HEK293 (cell line): Measurements from ENCODE around the gene ABCA12.

Experiments
- CTCF ChIA-PET: fragments of 350-600 bp; formaldehyde crosslinking; extraction: SDS; loops from one replicate; lab custom pipeline; 2021; ENCODE audit warnings: antibody characterized with exemption; lab: Yijun Ruan, JAX
- POLR2A ChIA-PET: fragments of 300-600 bp; formaldehyde crosslinking; extraction: SDS; loops from one replicate; lab custom pipeline; 2020; ENCODE audit warnings: antibody characterized with exemption, inconsistent platforms; lab: Yijun Ruan, JAX
- H3K27ac ChIP-seq: fragments of 200-500 bp; sonication (Bioruptor generic); 2 replicates; pipeline ENCODE4 v1.5.1; 2014; ENCODE audit warnings: low read depth, low read length, control low read depth, inconsistent platforms; ENCODE audit errors: extremely low read depth
- H3K36me3 ChIP-seq, 2 experiments: fragments of 200-500 bp in 1 of 2; sonication (Bioruptor generic) in 1 of 2; 1 replicate in 1 of 2; 2 replicates in 1 of 2; pipeline ENCODE4 v1.5.1; 2014 to 2017; ENCODE audit warnings: inconsistent platforms in 2 of 2, low read length in 2 of 2; ENCODE audit not compliant: control insufficient read depth in 2 of 2, insufficient read depth in 1 of 2
- H3K4me1 ChIP-seq: fragments of 200-500 bp; sonication (Bioruptor generic); 2 replicates; pipeline ENCODE4 v1.5.1; 2014; ENCODE audit warnings: mild to moderate bottlenecking, low read length, inconsistent platforms; ENCODE audit not compliant: control insufficient read depth, insufficient read depth
- H3K4me3 ChIP-seq: 2 replicates; pipeline ENCODE4 v1.5.1; 2011; ENCODE audit warnings: low read depth, mild to moderate bottlenecking, control low read depth, low read length, moderate library complexity
- H3K9me3 ChIP-seq: fragments of 200-500 bp; sonication (Bioruptor generic); 2 replicates; pipeline ENCODE4 v1.5.1; 2014; ENCODE audit warnings: low read depth, low read length, inconsistent platforms; ENCODE audit not compliant: control insufficient read depth, insufficient read depth
- GLI4 ChIP-seq: fragments of 450-650 bp; formaldehyde crosslinking; IDR thresholded peaks from 2 replicates; pipeline ENCODE4 v1.5.1; 2016; ENCODE audit warnings: missing biosample characterization, missing genetic modification characterization
- KLF1 ChIP-seq: fragments of 450-650 bp; formaldehyde crosslinking; IDR thresholded peaks from 2 replicates; pipeline ENCODE4 v1.5.1; 2016; ENCODE audit warnings: missing biosample characterization, missing genetic modification characterization
- PRDM1 ChIP-seq: fragments of 450-650 bp; formaldehyde crosslinking; IDR thresholded peaks from 2 replicates; pipeline ENCODE4; 2016; ENCODE audit warnings: missing biosample characterization, missing genetic modification characterization
- RBAK ChIP-seq: fragments of 450-650 bp; formaldehyde crosslinking; IDR thresholded peaks from 2 replicates; pipeline ENCODE4 v1.5.1; 2016; ENCODE audit warnings: missing biosample characterization, missing genetic modification characterization
- SP2 ChIP-seq: fragments of 450-650 bp; formaldehyde crosslinking; IDR thresholded peaks from 2 replicates; pipeline ENCODE4 v1.5.1; 2016; ENCODE audit warnings: missing biosample characterization, missing genetic modification characterization
- ZFHX2 ChIP-seq: fragments of 450-650 bp; formaldehyde crosslinking; conservative IDR thresholded peaks from 2 replicates; pipeline ENCODE4 v1.5.1; 2016; ENCODE audit warnings: missing biosample characterization, missing genetic modification characterization
- ZIC2 ChIP-seq: fragments of 450-650 bp; formaldehyde crosslinking; IDR thresholded peaks from 2 replicates; pipeline ENCODE4 v1.5.1; 2016; ENCODE audit warnings: missing biosample characterization, missing genetic modification characterization
- ZNF114 ChIP-seq: fragments of 450-650 bp; formaldehyde crosslinking; IDR thresholded peaks from 2 replicates; pipeline ENCODE4 v1.5.0; 2017; ENCODE audit warnings: missing biosample characterization, missing genetic modification characterization
- ZNF146 ChIP-seq: fragments of 450-650 bp; formaldehyde crosslinking; IDR thresholded peaks from 2 replicates; pipeline ENCODE4 v1.5.1; 2016; ENCODE audit warnings: missing biosample characterization, missing genetic modification characterization
- ZNF184 ChIP-seq: fragments of 450-650 bp; IDR thresholded peaks from 2 replicates; pipeline ENCODE4 v1.5.1; 2018; ENCODE audit warnings: missing biosample characterization, mild to moderate bottlenecking, missing genetic modification characterization
- ZNF24 ChIP-seq: fragments of 450-650 bp; formaldehyde crosslinking; IDR thresholded peaks from 2 replicates; pipeline ENCODE4 v1.5.1; 2016; ENCODE audit warnings: missing biosample characterization, missing genetic modification characterization
- ZNF341 ChIP-seq: fragments of 450-650 bp; formaldehyde crosslinking; IDR thresholded peaks from 2 replicates; pipeline ENCODE4; 2016; ENCODE audit warnings: low read depth, missing biosample characterization, missing genetic modification characterization
- ZNF48 ChIP-seq: fragments of 450-650 bp; formaldehyde crosslinking; IDR thresholded peaks from 2 replicates; pipeline ENCODE4 v1.5.1; 2016; ENCODE audit warnings: missing biosample characterization, missing genetic modification characterization
- ZNF623 ChIP-seq: fragments of 450-650 bp; formaldehyde crosslinking; IDR thresholded peaks from 2 replicates; pipeline ENCODE4 v1.5.1; 2016; ENCODE audit warnings: missing biosample characterization, missing genetic modification characterization
- ZNF664 ChIP-seq: fragments of 450-650 bp; formaldehyde crosslinking; IDR thresholded peaks from 2 replicates; pipeline ENCODE4 v1.5.1; 2016; ENCODE audit warnings: missing biosample characterization, missing genetic modification characterization
- ZSCAN16 ChIP-seq: fragments of 450-650 bp; formaldehyde crosslinking; IDR thresholded peaks from 2 replicates; pipeline ENCODE4 v1.5.1; 2016; ENCODE audit warnings: missing biosample characterization, missing genetic modification characterization
- ZSCAN4 ChIP-seq: fragments of 450-650 bp; formaldehyde crosslinking; IDR thresholded peaks from 2 replicates; pipeline ENCODE4 v1.5.1; 2017; ENCODE audit warnings: missing biosample characterization, missing genetic modification characterization
- TF ChIP-seq, protein P1 (sequence below): fragments of 450-650 bp; formaldehyde crosslinking; IDR thresholded peaks from 2 replicates; pipeline ENCODE4 v1.5.1; 2016; ENCODE audit warnings: missing biosample characterization, missing genetic modification characterization, low read depth
- TF ChIP-seq, protein P2 (sequence below): fragments of 450-650 bp; formaldehyde crosslinking; IDR thresholded peaks from 2 replicates; pipeline ENCODE4 v1.5.1; 2016; ENCODE audit warnings: missing biosample characterization, missing genetic modification characterization
- TF ChIP-seq, protein P3 (sequence below): fragments of 450-650 bp; formaldehyde crosslinking; IDR thresholded peaks from 2 replicates; pipeline ENCODE4 v1.5.1; 2016; ENCODE audit warnings: missing biosample characterization, missing genetic modification characterization
- TF ChIP-seq, protein P4 (sequence below): fragments of 450-650 bp; formaldehyde crosslinking; IDR thresholded peaks from 2 replicates; pipeline ENCODE4 v1.5.1; 2017; ENCODE audit warnings: missing biosample characterization, missing genetic modification characterization
- TF ChIP-seq, protein P5 (sequence below): fragments of 450-650 bp; formaldehyde crosslinking; IDR thresholded peaks from 2 replicates; pipeline ENCODE4 v1.5.1; 2016; ENCODE audit warnings: missing biosample characterization, missing genetic modification characterization

The ABCA12 gene

DNA sequence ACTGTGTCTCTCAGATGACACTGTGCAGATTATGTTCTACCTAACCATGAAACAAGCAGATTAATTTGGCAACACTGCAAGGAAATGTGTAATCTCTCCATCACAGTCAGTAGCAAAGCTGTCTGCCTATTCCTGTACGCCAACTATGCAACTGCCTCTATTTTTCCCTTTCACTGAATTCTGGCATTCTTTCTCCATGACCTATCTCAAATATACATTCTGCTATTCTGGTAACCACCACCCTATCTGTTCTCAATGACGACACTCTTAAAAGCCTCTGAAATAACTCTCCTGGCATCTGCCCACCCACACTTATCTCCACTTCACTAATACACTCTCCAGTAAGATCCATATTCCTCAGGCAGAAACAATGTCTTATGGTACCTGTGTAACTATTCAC is 78.7 kb downstream of the ABCA12 start:
- ChIA-PET CTCF (no interaction called here), POLR2A (no interaction called here)
- TF ChIP-seq, protein P1, sequence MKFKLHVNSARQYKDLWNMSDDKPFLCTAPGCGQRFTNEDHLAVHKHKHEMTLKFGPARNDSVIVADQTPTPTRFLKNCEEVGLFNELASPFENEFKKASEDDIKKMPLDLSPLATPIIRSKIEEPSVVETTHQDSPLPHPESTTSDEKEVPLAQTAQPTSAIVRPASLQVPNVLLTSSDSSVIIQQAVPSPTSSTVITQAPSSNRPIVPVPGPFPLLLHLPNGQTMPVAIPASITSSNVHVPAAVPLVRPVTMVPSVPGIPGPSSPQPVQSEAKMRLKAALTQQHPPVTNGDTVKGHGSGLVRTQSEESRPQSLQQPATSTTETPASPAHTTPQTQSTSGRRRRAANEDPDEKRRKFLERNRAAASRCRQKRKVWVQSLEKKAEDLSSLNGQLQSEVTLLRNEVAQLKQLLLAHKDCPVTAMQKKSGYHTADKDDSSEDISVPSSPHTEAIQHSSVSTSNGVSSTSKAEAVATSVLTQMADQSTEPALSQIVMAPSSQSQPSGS (tag by site-specific recombination): no peak
- TF ChIP-seq ZNF664 (tag by site-specific recombination): no peak
- TF ChIP-seq RBAK (tag by site-specific recombination): no peak
- no peak for TF ChIP-seq SP2 (tag by site-specific recombination)
- TF ChIP-seq, protein P2, sequence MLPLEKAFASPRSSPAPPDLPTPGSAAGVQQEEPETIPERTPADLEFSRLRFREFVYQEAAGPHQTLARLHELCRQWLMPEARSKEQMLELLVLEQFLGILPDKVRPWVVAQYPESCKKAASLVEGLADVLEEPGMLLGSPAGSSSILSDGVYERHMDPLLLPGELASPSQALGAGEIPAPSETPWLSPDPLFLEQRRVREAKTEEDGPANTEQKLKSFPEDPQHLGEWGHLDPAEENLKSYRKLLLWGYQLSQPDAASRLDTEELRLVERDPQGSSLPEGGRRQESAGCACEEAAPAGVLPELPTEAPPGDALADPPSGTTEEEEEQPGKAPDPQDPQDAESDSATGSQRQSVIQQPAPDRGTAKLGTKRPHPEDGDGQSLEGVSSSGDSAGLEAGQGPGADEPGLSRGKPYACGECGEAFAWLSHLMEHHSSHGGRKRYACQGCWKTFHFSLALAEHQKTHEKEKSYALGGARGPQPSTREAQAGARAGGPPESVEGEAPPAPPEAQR (tag by site-specific recombination): no peak
- no peak for TF ChIP-seq ZNF184 (tag by site-specific recombination)
- no peak for TF ChIP-seq ZNF24
- TF ChIP-seq ZNF623 (tag by site-specific recombination): no peak
- no peak for TF ChIP-seq ZNF48
- no peak for TF ChIP-seq ZNF341 (tag by site-specific recombination)
- Histone ChIP-seq H3K4me3 (no peak overlapping the region), H3K27ac (no peak overlapping the region), H3K9me3 (no peaks in the 10 kb centered on the region), H3K4me1 (peaks cover 3% of the 10 kb centered on the region; the same call in 1 of the 2 replicates), H3K36me3 (no peaks in the 10 kb centered on the region)

GRCh38 chr2:215055891-215056290 is 82.5 kb downstream of the ABCA12 start:
- TF ChIP-seq, protein P3, sequence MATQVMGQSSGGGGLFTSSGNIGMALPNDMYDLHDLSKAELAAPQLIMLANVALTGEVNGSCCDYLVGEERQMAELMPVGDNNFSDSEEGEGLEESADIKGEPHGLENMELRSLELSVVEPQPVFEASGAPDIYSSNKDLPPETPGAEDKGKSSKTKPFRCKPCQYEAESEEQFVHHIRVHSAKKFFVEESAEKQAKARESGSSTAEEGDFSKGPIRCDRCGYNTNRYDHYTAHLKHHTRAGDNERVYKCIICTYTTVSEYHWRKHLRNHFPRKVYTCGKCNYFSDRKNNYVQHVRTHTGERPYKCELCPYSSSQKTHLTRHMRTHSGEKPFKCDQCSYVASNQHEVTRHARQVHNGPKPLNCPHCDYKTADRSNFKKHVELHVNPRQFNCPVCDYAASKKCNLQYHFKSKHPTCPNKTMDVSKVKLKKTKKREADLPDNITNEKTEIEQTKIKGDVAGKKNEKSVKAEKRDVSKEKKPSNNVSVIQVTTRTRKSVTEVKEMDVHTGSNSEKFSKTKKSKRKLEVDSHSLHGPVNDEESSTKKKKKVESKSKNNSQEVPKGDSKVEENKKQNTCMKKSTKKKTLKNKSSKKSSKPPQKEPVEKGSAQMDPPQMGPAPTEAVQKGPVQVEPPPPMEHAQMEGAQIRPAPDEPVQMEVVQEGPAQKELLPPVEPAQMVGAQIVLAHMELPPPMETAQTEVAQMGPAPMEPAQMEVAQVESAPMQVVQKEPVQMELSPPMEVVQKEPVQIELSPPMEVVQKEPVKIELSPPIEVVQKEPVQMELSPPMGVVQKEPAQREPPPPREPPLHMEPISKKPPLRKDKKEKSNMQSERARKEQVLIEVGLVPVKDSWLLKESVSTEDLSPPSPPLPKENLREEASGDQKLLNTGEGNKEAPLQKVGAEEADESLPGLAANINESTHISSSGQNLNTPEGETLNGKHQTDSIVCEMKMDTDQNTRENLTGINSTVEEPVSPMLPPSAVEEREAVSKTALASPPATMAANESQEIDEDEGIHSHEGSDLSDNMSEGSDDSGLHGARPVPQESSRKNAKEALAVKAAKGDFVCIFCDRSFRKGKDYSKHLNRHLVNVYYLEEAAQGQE (tag by site-specific recombination): peak; percentile 76
- TF ChIP-seq, protein P4, sequence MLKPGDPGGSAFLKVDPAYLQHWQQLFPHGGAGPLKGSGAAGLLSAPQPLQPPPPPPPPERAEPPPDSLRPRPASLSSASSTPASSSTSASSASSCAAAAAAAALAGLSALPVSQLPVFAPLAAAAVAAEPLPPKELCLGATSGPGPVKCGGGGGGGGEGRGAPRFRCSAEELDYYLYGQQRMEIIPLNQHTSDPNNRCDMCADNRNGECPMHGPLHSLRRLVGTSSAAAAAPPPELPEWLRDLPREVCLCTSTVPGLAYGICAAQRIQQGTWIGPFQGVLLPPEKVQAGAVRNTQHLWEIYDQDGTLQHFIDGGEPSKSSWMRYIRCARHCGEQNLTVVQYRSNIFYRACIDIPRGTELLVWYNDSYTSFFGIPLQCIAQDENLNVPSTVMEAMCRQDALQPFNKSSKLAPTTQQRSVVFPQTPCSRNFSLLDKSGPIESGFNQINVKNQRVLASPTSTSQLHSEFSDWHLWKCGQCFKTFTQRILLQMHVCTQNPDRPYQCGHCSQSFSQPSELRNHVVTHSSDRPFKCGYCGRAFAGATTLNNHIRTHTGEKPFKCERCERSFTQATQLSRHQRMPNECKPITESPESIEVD (tag by site-specific recombination): no peak
- no peak for TF ChIP-seq ZIC2
- TF ChIP-seq PRDM1 (tag by site-specific recombination): peak; percentile 38; the same call in 1 of the 2 replicates
- H3K9me3 ChIP-seq: no peaks in the 10 kb centered on the region
- peaks cover 2% of the 10 kb centered on the region; the same call in 1 of the 2 replicates for H3K4me1 ChIP-seq
- no peaks in the 10 kb centered on the region for H3K36me3 ChIP-seq
- no peak overlapping the region for H3K4me3 ChIP-seq
- ChIA-PET CTCF (interaction anchor here (0.6 kb wide), 2 partner anchors 105 to 150 kb away, joined by 3 read pairs; no protein-coding TSS in a partner anchor), POLR2A (no interaction called here)
- H3K27ac ChIP-seq: no peak overlapping the region

GRCh38 chr2:215052810-215053209 is 85.6 kb downstream of the ABCA12 start:
- Histone ChIP-seq H3K4me1 (no peaks in the 10 kb centered on the region), H3K27ac (no peak overlapping the region), H3K4me3 (no peak overlapping the region), H3K36me3 (no peaks in the 10 kb centered on the region), H3K9me3 (no peaks in the 10 kb centered on the region)
- CTCF ChIA-PET: no interaction called here
- POLR2A ChIA-PET: no interaction called here
- TF ChIP-seq, protein P5, sequence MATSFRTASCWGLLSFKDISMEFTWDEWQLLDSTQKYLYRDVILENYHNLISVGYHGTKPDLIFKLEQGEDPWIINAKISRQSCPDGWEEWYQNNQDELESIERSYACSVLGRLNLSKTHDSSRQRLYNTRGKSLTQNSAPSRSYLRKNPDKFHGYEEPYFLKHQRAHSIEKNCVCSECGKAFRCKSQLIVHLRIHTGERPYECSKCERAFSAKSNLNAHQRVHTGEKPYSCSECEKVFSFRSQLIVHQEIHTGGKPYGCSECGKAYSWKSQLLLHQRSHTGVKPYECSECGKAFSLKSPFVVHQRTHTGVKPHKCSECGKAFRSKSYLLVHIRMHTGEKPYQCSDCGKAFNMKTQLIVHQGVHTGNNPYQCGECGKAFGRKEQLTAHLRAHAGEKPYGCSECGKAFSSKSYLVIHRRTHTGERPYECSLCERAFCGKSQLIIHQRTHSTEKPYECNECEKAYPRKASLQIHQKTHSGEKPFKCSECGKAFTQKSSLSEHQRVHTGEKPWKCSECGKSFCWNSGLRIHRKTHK: no peak
- TF ChIP-seq KLF1 (no peak), ZSCAN4 (tag by site-specific recombination) (no peak), ZSCAN16 (no peak), RBAK (tag by site-specific recombination) (no peak), GLI4 (no peak), ZNF114 (tag by site-specific recombination) (no peak), ZNF146 (tag by site-specific recombination) (no peak), ZNF48 (no peak), ZFHX2 (no peak)
